PC-9 (cell line): Measurements from ENCODE around the gene PELI1.

Experiments
- EZH2 ChIP-seq: fragments of 200-600 bp; sonication (generic); IDR thresholded peaks from 2 replicates; pipeline ENCODE4 v1.8.0; 2017; ENCODE audit warnings: antibody characterized with exemption, low read depth
- TF ChIP-seq, protein P1 (sequence below): fragments of 200-600 bp; sonication (generic); conservative IDR thresholded peaks from 2 replicates; pipeline ENCODE4 v1.6.1; 2017; ENCODE audit warnings: mixed run types, antibody characterized with exemption, mild to moderate bottlenecking, moderate library complexity

DNA sequence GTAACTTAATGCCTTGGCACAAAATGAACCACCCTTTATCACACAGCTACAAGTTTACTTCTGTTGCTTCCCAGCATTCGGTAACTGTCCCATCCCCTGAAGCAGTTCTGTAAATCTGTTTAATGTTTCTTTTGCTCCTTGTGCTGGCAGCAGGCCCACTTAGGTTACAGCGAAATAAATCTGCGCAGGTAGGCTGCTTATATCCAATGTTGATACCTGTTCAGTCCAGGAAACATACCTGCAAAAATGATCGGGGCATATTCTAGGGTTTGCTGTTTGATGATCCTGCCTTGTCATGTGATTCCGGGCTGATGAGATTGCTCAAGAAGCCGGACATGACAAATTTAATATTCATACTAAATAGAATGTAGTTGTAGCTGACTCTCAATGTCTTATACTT, 23.3 kb downstream of the PELI1 start:
- TF ChIP-seq, protein P1, sequence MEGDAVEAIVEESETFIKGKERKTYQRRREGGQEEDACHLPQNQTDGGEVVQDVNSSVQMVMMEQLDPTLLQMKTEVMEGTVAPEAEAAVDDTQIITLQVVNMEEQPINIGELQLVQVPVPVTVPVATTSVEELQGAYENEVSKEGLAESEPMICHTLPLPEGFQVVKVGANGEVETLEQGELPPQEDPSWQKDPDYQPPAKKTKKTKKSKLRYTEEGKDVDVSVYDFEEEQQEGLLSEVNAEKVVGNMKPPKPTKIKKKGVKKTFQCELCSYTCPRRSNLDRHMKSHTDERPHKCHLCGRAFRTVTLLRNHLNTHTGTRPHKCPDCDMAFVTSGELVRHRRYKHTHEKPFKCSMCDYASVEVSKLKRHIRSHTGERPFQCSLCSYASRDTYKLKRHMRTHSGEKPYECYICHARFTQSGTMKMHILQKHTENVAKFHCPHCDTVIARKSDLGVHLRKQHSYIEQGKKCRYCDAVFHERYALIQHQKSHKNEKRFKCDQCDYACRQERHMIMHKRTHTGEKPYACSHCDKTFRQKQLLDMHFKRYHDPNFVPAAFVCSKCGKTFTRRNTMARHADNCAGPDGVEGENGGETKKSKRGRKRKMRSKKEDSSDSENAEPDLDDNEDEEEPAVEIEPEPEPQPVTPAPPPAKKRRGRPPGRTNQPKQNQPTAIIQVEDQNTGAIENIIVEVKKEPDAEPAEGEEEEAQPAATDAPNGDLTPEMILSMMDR, result no peak
- TF ChIP-seq EZH2, result no peak
